A549 (cell line): Measurements from ENCODE around the gene OR8J1.

Source experiments
- CEBPB ChIP-seq, 2 experiments: fragments of >200 bp in 1 of 2; sonication (Bioruptor Twin) in 1 of 2; formaldehyde crosslinking in 1 of 2; IDR thresholded peaks; 2 replicates each; pipeline ENCODE4 v1.6.1; 2012 to 2016
- CHD2 ChIP-seq: fragments of 150-350 bp; IDR thresholded peaks from 2 replicates; pipeline ENCODE4 v1.6.1; 2014; ENCODE audit warnings: low read length; ENCODE audit not compliant: partially characterized antibody
- CTCF ChIP-seq: fragments of >200 bp; sonication (Bioruptor Twin); formaldehyde crosslinking; IDR thresholded peaks from 3 replicates; pipeline ENCODE4 v1.5.1; 2016
- E2F6 ChIP-seq: IDR thresholded peaks from 2 replicates; pipeline ENCODE4 v1.6.1; 2012; ENCODE audit warnings: low read depth, borderline replicate concordance
- EHMT2 ChIP-seq: fragments of 200-600 bp; sonication (generic); IDR thresholded peaks from 2 replicates; pipeline ENCODE4 v1.6.1; 2016; ENCODE audit warnings: antibody characterized with exemption, low read depth, mild to moderate bottlenecking, moderate library complexity
- EP300 ChIP-seq, 2 experiments: fragments of >200 bp; sonication (Bioruptor Twin); formaldehyde crosslinking; IDR thresholded peaks; 2 replicates in 1 of 2; 3 replicates in 1 of 2; pipeline ENCODE4 v1.6.1; 2016 to 2017
- KDM5A ChIP-seq: fragments of 200-600 bp; sonication (generic); IDR thresholded peaks from 2 replicates; pipeline ENCODE4 v1.6.1; 2016; ENCODE audit warnings: antibody characterized with exemption, mild to moderate bottlenecking
- MAZ ChIP-seq: fragments of 150-350 bp; IDR thresholded peaks from 2 replicates; pipeline ENCODE4 v1.6.1; 2014; ENCODE audit warnings: antibody characterized with exemption, low read depth, low read length, borderline replicate concordance
- MYC ChIP-seq: IDR thresholded peaks from 2 replicates; pipeline ENCODE4 v1.6.1; 2012; ENCODE audit warnings: mild to moderate bottlenecking, inconsistent platforms, low read length, improper control_type of control experiment, borderline replicate concordance
- POLR2A ChIP-seq: IDR thresholded peaks from 2 replicates; pipeline ENCODE4 v1.6.1; 2012; ENCODE audit warnings: mild to moderate bottlenecking, low read length
- SMC3 ChIP-seq: fragments of >200 bp; sonication (Bioruptor Twin); formaldehyde crosslinking; IDR thresholded peaks from 3 replicates; pipeline ENCODE4 v1.6.1; 2018; ENCODE audit warnings: inconsistent platforms
- TP53 ChIP-seq: fragments of 250-450 bp; sonication (Bioruptor Pico); IDR thresholded peaks from 2 replicates; pipeline ENCODE4 v1.5.0; 2021; ENCODE audit warnings: mild to moderate bottlenecking, moderate library complexity
- ZSCAN20 ChIP-seq: fragments of 250-450 bp; sonication (Bioruptor Pico); IDR thresholded peaks from 2 replicates; pipeline ENCODE4 v1.8.0; 2022; ENCODE audit warnings: mild to moderate bottlenecking, moderate library complexity
- TF ChIP-seq, protein P1 (sequence below): fragments of 450-650 bp; IDR thresholded peaks from 2 replicates; pipeline ENCODE4 v1.6.1; 2014; ENCODE audit warnings: antibody characterized with exemption

GRCh38 chr11:56410801-56411200, 56.7 kb downstream of the OR8J1 start:
- TF ChIP-seq POLR2A (no peak), CTCF (no peak), E2F6 (no peak), SMC3 (no peak), EHMT2 (no peak), CEBPB (IDR thresholded peaks at IDR 0.05) (no peak), TP53 (CRISPR knock-in tag) (no peak), ZSCAN20 (no peak), CHD2 (no peak), MYC (no peak), MAZ (no peak), EP300 (IDR thresholded peaks at IDR 0.05) (no peak), KDM5A (no peak)
- TF ChIP-seq, protein P1, sequence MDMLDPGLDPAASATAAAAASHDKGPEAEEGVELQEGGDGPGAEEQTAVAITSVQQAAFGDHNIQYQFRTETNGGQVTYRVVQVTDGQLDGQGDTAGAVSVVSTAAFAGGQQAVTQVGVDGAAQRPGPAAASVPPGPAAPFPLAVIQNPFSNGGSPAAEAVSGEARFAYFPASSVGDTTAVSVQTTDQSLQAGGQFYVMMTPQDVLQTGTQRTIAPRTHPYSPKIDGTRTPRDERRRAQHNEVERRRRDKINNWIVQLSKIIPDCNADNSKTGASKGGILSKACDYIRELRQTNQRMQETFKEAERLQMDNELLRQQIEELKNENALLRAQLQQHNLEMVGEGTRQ = no peak
